A549 (cell line): Measurements from ENCODE around the gene PAFAH1B2. TPM values are rescaled to one million over a fixed set of nuclear protein-coding genes. Genes with fewer than 3 reads are reported as not detected.

Experiments used
- ATAC-seq, 2 experiments: fragments of 200-7000 bp in 1 of 2; fragments of >200 bp in 1 of 2; cut with Nextera tagmentation in 1 of 2; cut with Tn5 transposase in 1 of 2; 3 replicates each; pipeline versions ENCODE4 v1.8.0 to v1.9.1; 2018 to 2020; ENCODE audit warnings: mild to moderate bottlenecking in 1 of 2, moderate library complexity in 1 of 2
- CTCF ChIA-PET: fragments of 300-600 bp; sonication (Branson Sonifier 250); formaldehyde crosslinking; extraction: SDS; loops from one replicate; lab custom pipeline; 2021; ENCODE audit warnings: antibody characterized with exemption, inconsistent platforms; lab: Yijun Ruan, JAX
- POLR2A ChIA-PET: fragments of 350-600 bp; formaldehyde crosslinking; extraction: SDS; loops from one replicate; lab custom pipeline; 2021; ENCODE audit warnings: antibody characterized with exemption, inconsistent platforms; lab: Yijun Ruan, JAX
- DNase-seq, 2 experiments: peaks; one replicate each; pipeline versions ENCODE4 v3.0.0 to v3.0.0-alpha.2; 2011 to 2016; ENCODE audit warnings: low read depth in 1 of 2, low spot score in 1 of 2
- FAIRE-seq: peaks from 2 replicates; lab custom pipeline; 2011; peaks lifted over from hg19 to GRCh38; lab: Jason Lieb, UNC
- H3K27ac ChIP-seq, 2 experiments: fragments of >200 bp; sonication (Bioruptor Twin); formaldehyde crosslinking; 3 replicates each; pipeline ENCODE4 v1.5.1; 2016 to 2017
- H3K4me1 ChIP-seq: fragments of >200 bp; sonication (Bioruptor Twin); formaldehyde crosslinking; 3 replicates; pipeline ENCODE4 v1.6.1; 2016
- H3K4me2 ChIP-seq: fragments of >200 bp; sonication (Bioruptor Twin); formaldehyde crosslinking; 3 replicates; pipeline ENCODE4 v1.6.1; 2016
- H3K4me3 ChIP-seq: fragments of >200 bp; sonication (Bioruptor Twin); formaldehyde crosslinking; 3 replicates; pipeline ENCODE4 v1.5.1; 2016
- H3K9me3 ChIP-seq: fragments of >200 bp; sonication (Bioruptor Twin); formaldehyde crosslinking; 3 replicates; pipeline ENCODE4 v1.6.1; 2016
- CBX2 ChIP-seq: fragments of 200-600 bp; sonication (generic); IDR thresholded peaks from 2 replicates; pipeline ENCODE4 v1.6.1; 2016; ENCODE audit warnings: low read depth, mild to moderate bottlenecking, borderline replicate concordance
- CBX8 ChIP-seq: fragments of 200-600 bp; sonication (generic); IDR thresholded peaks from 2 replicates; pipeline ENCODE4 v1.6.1; 2016
- CHD4 ChIP-seq: fragments of 200-600 bp; sonication (generic); IDR thresholded peaks from 2 replicates; pipeline ENCODE4 v1.6.1; 2016; ENCODE audit warnings: antibody characterized with exemption, mild to moderate bottlenecking, borderline replicate concordance
- EHF ChIP-seq: fragments of 250-450 bp; sonication (Bioruptor Pico); IDR thresholded peaks from 2 replicates; pipeline ENCODE4 v1.5.0; 2020; ENCODE audit warnings: mild to moderate bottlenecking
- EP300 ChIP-seq, 2 experiments: fragments of >200 bp; sonication (Bioruptor Twin); formaldehyde crosslinking; IDR thresholded peaks; 2 replicates in 1 of 2; 3 replicates in 1 of 2; pipeline ENCODE4 v1.6.1; 2016 to 2017
- FOXS1 ChIP-seq: fragments of 250-450 bp; sonication (Bioruptor Pico); IDR thresholded peaks from 2 replicates; pipeline ENCODE4 v1.5.0; 2020; ENCODE audit warnings: mild to moderate bottlenecking, moderate library complexity
- GATA3 ChIP-seq: IDR thresholded peaks from 2 replicates; pipeline ENCODE4 v1.6.1; 2012; ENCODE audit warnings: borderline replicate concordance
- HDAC2 ChIP-seq: fragments of 200-600 bp; sonication (generic); IDR thresholded peaks from 2 replicates; pipeline ENCODE4 v1.6.1; 2016
- HOXA7 ChIP-seq: fragments of 250-450 bp; sonication (Bioruptor Pico); IDR thresholded peaks from 2 replicates; pipeline ENCODE4 v1.5.0; 2020; ENCODE audit warnings: mild to moderate bottlenecking, moderate library complexity
- MAFK ChIP-seq: fragments of 450-650 bp; IDR thresholded peaks from 2 replicates; pipeline ENCODE4 v1.6.1; 2014; ENCODE audit not compliant: partially characterized antibody
- MYC ChIP-seq: IDR thresholded peaks from 2 replicates; pipeline ENCODE4 v1.6.1; 2012; ENCODE audit warnings: mild to moderate bottlenecking, inconsistent platforms, low read length, improper control_type of control experiment, borderline replicate concordance
- NPAS2 ChIP-seq: fragments of 250-450 bp; sonication (Bioruptor Pico); IDR thresholded peaks from 2 replicates; pipeline ENCODE4 v1.8.0; 2022; ENCODE audit warnings: mild to moderate bottlenecking, moderate library complexity, borderline replicate concordance
- NR3C1 ChIP-seq: fragments of >200 bp; sonication (Bioruptor Twin); formaldehyde crosslinking; IDR thresholded peaks from 3 replicates; pipeline ENCODE4 v1.6.1; 2017
- PHF8 ChIP-seq: fragments of 200-600 bp; sonication (generic); IDR thresholded peaks from 2 replicates; pipeline ENCODE4 v1.6.1; 2016; ENCODE audit warnings: low read depth, mild to moderate bottlenecking, antibody characterized with exemption, moderate library complexity, borderline replicate concordance
- RAD21 ChIP-seq, 2 experiments: fragments of >200 bp in 1 of 2; sonication (Bioruptor Twin) in 1 of 2; formaldehyde crosslinking in 1 of 2; IDR thresholded peaks in 1 of 2; conservative IDR thresholded peaks in 1 of 2; 2 replicates in 1 of 2; 3 replicates in 1 of 2; pipeline ENCODE4 v1.6.1; 2012 to 2018; ENCODE audit warnings: inconsistent platforms in 1 of 2
- RNF2 ChIP-seq: fragments of 200-600 bp; sonication (generic); IDR thresholded peaks from 2 replicates; pipeline ENCODE4 v1.6.1; 2016; ENCODE audit warnings: low read depth, mild to moderate bottlenecking, antibody characterized with exemption, moderate library complexity, borderline replicate concordance
- SREBF2 ChIP-seq: fragments of 450-650 bp; IDR thresholded peaks from 2 replicates; pipeline ENCODE4 v1.6.1; 2014; ENCODE audit warnings: mild to moderate bottlenecking, moderate library complexity
- TFCP2L1 ChIP-seq: fragments of 250-450 bp; sonication (Bioruptor Pico); IDR thresholded peaks from 2 replicates; pipeline ENCODE4 v1.5.0; 2021; ENCODE audit warnings: mild to moderate bottlenecking
- TP53 ChIP-seq: fragments of 250-450 bp; sonication (Bioruptor Pico); IDR thresholded peaks from 2 replicates; pipeline ENCODE4 v1.5.0; 2021; ENCODE audit warnings: mild to moderate bottlenecking, moderate library complexity
- ZC3H11A ChIP-seq: fragments of 450-650 bp; IDR thresholded peaks from 2 replicates; pipeline ENCODE4 v1.6.1; 2014; ENCODE audit warnings: antibody characterized with exemption, mild to moderate bottlenecking
- ZFP36 ChIP-seq: fragments of 450-650 bp; IDR thresholded peaks from 2 replicates; pipeline ENCODE4 v1.6.1; 2014; ENCODE audit warnings: borderline replicate concordance; ENCODE audit not compliant: partially characterized antibody
- WGBS: methylation state at CpG from one replicate; pipeline ENCODE4 v1.1.6; 2017; ENCODE audit errors: missing lambda C conversion rate; 5-methylcytosine and 5-hydroxymethylcytosine counted together
- polyA plus RNA-seq, 4 experiments: library from polyadenylated mRNA; depleted of rRNA in 3 of 4; stranded (reverse); fragments of >200 nt; fragmentation: RNase III in 1 of 4; extraction: RNeasy Plus Mini Kit Qiagen cat#74134 plus additional on column Dnase treatment in 1 of 4; gene quantifications; 2 replicates in 3 of 4; 3 replicates in 1 of 4; pipeline ENCODE4 v1.2.3, GENCODE V29; 2011 to 2017
- TF ChIP-seq, protein P1 (sequence below): IDR thresholded peaks from 2 replicates; pipeline ENCODE4 v1.6.1; 2012
- TF ChIP-seq, protein P2 (sequence below): fragments of >200 bp; sonication (Bioruptor Twin); formaldehyde crosslinking; IDR thresholded peaks from 3 replicates; pipeline ENCODE4 v1.6.1; 2016
- TF ChIP-seq, protein P3 (sequence below): IDR thresholded peaks from 2 replicates; pipeline ENCODE4 v1.6.1; 2012
- TF ChIP-seq, protein P4 (sequence below): fragments of >200 bp; sonication (Bioruptor Twin); formaldehyde crosslinking; IDR thresholded peaks from 2 replicates; pipeline ENCODE4 v1.6.1; 2016
- TF ChIP-seq, protein P5 (sequence below): fragments of 150-350 bp; IDR thresholded peaks from 2 replicates; pipeline ENCODE4 v1.6.1; 2014; ENCODE audit warnings: low read depth, mild to moderate bottlenecking, low read length

PAFAH1B2 gene
- polyA plus RNA-seq, 2 of the 4 experiments (the other 2 are of a cell fraction) = 32.9 to 55.3 TPM

DNA sequence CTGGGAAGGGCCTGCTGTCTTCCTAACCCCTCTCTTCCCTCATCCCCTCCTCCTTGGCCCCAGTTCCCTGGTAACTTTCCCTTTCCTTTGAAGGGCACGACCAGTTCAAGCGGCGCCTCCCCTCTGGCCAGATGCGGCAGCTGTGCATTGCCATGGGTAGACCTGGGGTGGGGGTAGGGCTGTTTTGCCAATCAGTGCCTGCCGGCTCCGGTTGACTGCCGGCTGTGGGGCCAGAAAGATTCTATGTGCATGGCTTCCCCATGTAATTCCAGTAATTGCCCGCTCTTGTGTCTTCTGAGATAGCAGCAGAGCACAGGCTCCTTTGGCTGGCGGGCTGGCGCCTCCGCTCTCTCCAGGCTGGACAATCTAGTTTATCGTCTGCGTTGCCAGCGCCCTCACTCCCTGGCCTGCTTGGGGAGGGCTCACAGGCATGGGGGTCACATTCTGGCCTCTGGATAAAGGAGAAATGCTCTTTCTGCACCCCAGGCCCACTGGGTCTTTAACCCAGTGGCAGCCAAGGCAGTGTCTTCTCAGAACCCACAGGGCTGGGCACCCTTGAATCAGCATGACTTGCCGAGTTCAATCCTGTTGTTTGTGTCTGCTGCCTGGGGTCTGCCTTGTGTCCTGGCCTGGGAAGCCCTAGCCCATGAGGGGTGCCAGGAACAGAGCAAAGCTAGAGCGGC is 43.9 kb downstream of the PAFAH1B2 start:
- no peak overlapping the region for H3K4me3 ChIP-seq
- no peak for DNase-seq
- H3K4me1 ChIP-seq = no peaks in the 10 kb centered on the region
- no peak for TF ChIP-seq ZFP36
- no peak for TF ChIP-seq MAFK
- TF ChIP-seq, protein P1, sequence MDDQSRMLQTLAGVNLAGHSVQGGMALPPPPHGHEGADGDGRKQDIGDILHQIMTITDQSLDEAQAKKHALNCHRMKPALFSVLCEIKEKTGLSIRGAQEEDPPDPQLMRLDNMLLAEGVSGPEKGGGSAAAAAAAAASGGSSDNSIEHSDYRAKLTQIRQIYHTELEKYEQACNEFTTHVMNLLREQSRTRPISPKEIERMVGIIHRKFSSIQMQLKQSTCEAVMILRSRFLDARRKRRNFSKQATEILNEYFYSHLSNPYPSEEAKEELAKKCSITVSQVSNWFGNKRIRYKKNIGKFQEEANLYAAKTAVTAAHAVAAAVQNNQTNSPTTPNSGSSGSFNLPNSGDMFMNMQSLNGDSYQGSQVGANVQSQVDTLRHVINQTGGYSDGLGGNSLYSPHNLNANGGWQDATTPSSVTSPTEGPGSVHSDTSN = no peak
- no peak for TF ChIP-seq HDAC2
- TF ChIP-seq, protein P2, sequence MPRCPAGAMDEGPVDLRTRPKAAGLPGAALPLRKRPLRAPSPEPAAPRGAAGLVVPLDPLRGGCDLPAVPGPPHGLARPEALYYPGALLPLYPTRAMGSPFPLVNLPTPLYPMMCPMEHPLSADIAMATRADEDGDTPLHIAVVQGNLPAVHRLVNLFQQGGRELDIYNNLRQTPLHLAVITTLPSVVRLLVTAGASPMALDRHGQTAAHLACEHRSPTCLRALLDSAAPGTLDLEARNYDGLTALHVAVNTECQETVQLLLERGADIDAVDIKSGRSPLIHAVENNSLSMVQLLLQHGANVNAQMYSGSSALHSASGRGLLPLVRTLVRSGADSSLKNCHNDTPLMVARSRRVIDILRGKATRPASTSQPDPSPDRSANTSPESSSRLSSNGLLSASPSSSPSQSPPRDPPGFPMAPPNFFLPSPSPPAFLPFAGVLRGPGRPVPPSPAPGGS = no peak
- no peak for TF ChIP-seq EHF (CRISPR knock-in tag)
- TF ChIP-seq, protein P3, sequence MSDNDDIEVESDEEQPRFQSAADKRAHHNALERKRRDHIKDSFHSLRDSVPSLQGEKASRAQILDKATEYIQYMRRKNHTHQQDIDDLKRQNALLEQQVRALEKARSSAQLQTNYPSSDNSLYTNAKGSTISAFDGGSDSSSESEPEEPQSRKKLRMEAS = no peak
- TF ChIP-seq RNF2 = no peak
- TF ChIP-seq RAD21 (conservative IDR thresholded peaks at IDR 0.05 in 1 of 2, IDR thresholded peaks at IDR 0.05 in 1 of 2) = no peak
- TF ChIP-seq NPAS2 = no peak
- TF ChIP-seq MYC = no peak
- no peak for TF ChIP-seq CBX8
- no peak for TF ChIP-seq HOXA7 (CRISPR knock-in tag)
- TF ChIP-seq TFCP2L1 (CRISPR knock-in tag) = no peak
- no peak for TF ChIP-seq TP53
- no peak for TF ChIP-seq FOXS1
- over 99% methylated on average over 12 of the region's 16 CpGs for WGBS
- ChIA-PET POLR2A (no interaction called here), CTCF (interaction anchor here (1.4 kb wide), 1 partner anchor 38 kb away, joined by 6 read pairs; no protein-coding TSS in a partner anchor)
- H3K27ac ChIP-seq = no peak overlapping the region
- no peak overlapping the region for H3K4me2 ChIP-seq
- no peak for ATAC-seq
- FAIRE-seq = no peak
- H3K9me3 ChIP-seq = no peaks in the 10 kb centered on the region

DNA sequence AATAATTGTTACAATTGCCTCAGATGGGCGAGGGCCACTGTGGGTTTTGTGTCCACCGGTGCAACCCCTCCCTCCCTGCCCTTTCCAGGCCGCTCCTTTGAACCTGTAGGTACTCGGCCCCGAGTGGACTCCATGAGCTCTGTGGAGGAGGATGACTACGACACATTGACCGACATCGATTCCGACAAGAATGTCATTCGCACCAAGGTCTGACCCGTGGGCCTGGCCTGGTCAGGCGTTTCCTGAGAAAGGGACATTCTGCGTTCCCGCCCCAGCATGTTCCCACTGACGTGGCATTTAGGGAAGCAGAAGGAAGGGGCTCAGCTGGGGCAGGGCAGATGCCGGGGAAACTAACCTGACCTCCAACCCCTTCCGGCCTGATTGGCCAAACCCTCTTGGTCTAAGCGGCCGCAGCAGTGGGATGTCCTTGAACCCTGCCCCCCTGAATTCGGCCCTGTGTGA is 44.6 kb downstream of the PAFAH1B2 start:
- no peaks in the 10 kb centered on the region for H3K4me1 ChIP-seq
- no peak for TF ChIP-seq GATA3
- TF ChIP-seq MAFK = no peak
- no peak for TF ChIP-seq CHD4
- TF ChIP-seq PHF8 = no peak
- no peak for TF ChIP-seq CBX2
- TF ChIP-seq FOXS1 = no peak
- no peak for TF ChIP-seq EP300 (IDR thresholded peaks at IDR 0.05)
- no peak for TF ChIP-seq ZFP36
- TF ChIP-seq EHF (CRISPR knock-in tag) = no peak
- TF ChIP-seq, protein P4, sequence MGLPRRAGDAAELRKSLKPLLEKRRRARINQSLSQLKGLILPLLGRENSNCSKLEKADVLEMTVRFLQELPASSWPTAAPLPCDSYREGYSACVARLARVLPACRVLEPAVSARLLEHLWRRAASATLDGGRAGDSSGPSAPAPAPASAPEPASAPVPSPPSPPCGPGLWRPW = no peak
- no peak for TF ChIP-seq SREBF2
- TF ChIP-seq NR3C1 = no peak
- no peak for TF ChIP-seq ZC3H11A
- TF ChIP-seq, protein P1 = no peak
- TF ChIP-seq, protein P5, sequence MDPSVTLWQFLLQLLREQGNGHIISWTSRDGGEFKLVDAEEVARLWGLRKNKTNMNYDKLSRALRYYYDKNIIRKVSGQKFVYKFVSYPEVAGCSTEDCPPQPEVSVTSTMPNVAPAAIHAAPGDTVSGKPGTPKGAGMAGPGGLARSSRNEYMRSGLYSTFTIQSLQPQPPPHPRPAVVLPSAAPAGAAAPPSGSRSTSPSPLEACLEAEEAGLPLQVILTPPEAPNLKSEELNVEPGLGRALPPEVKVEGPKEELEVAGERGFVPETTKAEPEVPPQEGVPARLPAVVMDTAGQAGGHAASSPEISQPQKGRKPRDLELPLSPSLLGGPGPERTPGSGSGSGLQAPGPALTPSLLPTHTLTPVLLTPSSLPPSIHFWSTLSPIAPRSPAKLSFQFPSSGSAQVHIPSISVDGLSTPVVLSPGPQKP = no peak
- no peak overlapping the region for H3K4me2 ChIP-seq
- no peak overlapping the region for H3K27ac ChIP-seq
- H3K4me3 ChIP-seq = no peak overlapping the region
- WGBS = 80% methylated on average over 11 of the region's 20 CpGs
- FAIRE-seq (no peak), DNase-seq (no peak), ATAC-seq (no peak)
- ChIA-PET POLR2A (no interaction called here), CTCF (interaction anchor here (1.4 kb wide), 1 partner anchor 38 kb away, joined by 6 read pairs; no protein-coding TSS in a partner anchor)
- no peaks in the 10 kb centered on the region for H3K9me3 ChIP-seq
